Spinal cord (tissue), 10 donors: ENCODE results near the gene ASB4. TPM values are rescaled to one million over a fixed set of nuclear protein-coding genes. Genes with fewer than 3 reads are reported as not detected.
"Not testable (repeated sequence)": the region's sequence is repeated elsewhere in the genome, so short reads cannot be mapped to it uniquely, and the experiment has no call there.

Source experiments
- DNase-seq, 6 donors: peaks; one replicate each; pipeline versions ENCODE4 v3.0.0 to v3.0.0-alpha.2; 2013 to 2015; ENCODE audit warnings: low spot score in 6 of 6, low read depth in 4 of 6
- H3K27ac ChIP-seq: one replicate; pipeline ENCODE4 v1.5.1; 2013; ENCODE audit warnings: low read depth, low read length, control low read depth
- H3K27me3 ChIP-seq: one replicate; pipeline ENCODE4 v1.6.1; 2013; ENCODE audit warnings: low read length; ENCODE audit not compliant: control insufficient read depth, insufficient read depth
- H3K36me3 ChIP-seq: one replicate; pipeline ENCODE4 v1.6.1; 2013; ENCODE audit warnings: low read length; ENCODE audit not compliant: control insufficient read depth, insufficient read depth
- H3K4me1 ChIP-seq: one replicate; pipeline ENCODE4 v1.6.1; 2013; ENCODE audit warnings: low read length; ENCODE audit not compliant: control insufficient read depth, insufficient read depth
- H3K4me3 ChIP-seq: one replicate; pipeline ENCODE4 v1.5.1; 2013; ENCODE audit warnings: low read depth, low read length, control low read depth
- H3K9me3 ChIP-seq: one replicate; pipeline ENCODE4 v1.6.1; 2013; ENCODE audit warnings: low read length; ENCODE audit not compliant: control insufficient read depth, insufficient read depth
- WGBS: methylation state at CpG from one replicate; pipeline ENCODE4 v1.1.5; 2013; ENCODE audit warnings: missing lambda C conversion rate; ENCODE audit not compliant: insufficient coverage; 5-methylcytosine and 5-hydroxymethylcytosine counted together
- polyA plus RNA-seq, 2 donors: library from polyadenylated mRNA; unstranded; fragments of 120-200 nt; gene quantifications; one replicate each; pipeline ENCODE4 v1.2.1, GENCODE V29; 2013; ENCODE audit not compliant: insufficient read length in 2 of 2
- total RNA-seq, 2 donors: library from RNA; depleted of rRNA in 1 of 2; stranded (reverse); fragments of 120-200 nt in 1 of 2; fragments of >200 nt in 1 of 2; gene quantifications; one replicate each; pipeline versions ENCODE4 v1.2.3 to v1.2.4, GENCODE V29; 2013 to 2014
- donor health status: healthy.

Gene ASB4
- total and polyA plus RNA-seq, 4 donors, result 0.20 to 0.72 (median 0.49) TPM

- H3K27me3 ChIP-seq, result no peaks in the 10 kb centered on the region
- no peak overlapping the region for H3K27ac ChIP-seq
- no peak overlapping the region for H3K4me3 ChIP-seq
These were observed 61.9 kb downstream of the ASB4 start for GRCh38 chr7:95547361-95548348.

GRCh38 chr7:95549818-95550529 is 64.2 kb downstream of the ASB4 start:
- H3K4me3 ChIP-seq, result no peak overlapping the region
- peak overlapping the region; percentile 79 for H3K27ac ChIP-seq
- peak in 5 of 6 donors; percentile 52 to 92 (median 83) for DNase-seq
- no peaks in the 10 kb centered on the region for H3K9me3 ChIP-seq
- H3K4me1 ChIP-seq, result peaks cover 4% of the 10 kb centered on the region
- H3K27me3 ChIP-seq, result no peaks in the 10 kb centered on the region
- no peaks in the 10 kb centered on the region for H3K36me3 ChIP-seq
- WGBS, result 20% methylated on average over 5 of the region's 6 CpGs

More at GRCh38 chr7:95547361-95548348, 61.9 kb downstream of the ASB4 start:
- WGBS, result 20% methylated on average over 1 of the region's 6 CpGs
- Histone ChIP-seq H3K9me3 (no peaks in the 10 kb centered on the region), H3K36me3 (no peaks in the 10 kb centered on the region), H3K4me1 (peaks cover 8% of the 10 kb centered on the region)
- DNase-seq, result no peak

DNA sequence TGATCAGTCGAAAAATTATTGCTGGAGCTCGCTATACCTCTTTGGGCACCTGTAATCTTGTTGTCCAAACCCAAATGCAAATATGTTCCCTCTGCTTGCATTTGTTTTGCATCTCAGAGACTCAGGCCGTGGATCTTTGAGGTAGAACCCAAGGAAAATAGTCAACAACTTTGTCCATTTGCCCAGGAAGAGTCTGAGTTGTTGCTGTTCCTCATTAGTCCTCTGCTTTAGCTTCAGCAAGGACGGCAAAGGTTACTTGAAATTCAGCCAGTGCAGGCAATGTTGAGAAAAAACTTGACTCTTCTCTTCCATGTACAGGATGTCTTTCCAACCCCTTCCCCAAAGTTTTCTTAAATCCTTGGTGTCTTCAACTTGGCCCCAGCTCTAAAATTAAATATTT is 64.8 kb downstream of the ASB4 start:
- Histone ChIP-seq H3K36me3 (no peaks in the 10 kb centered on the region), H3K4me3 (no peak overlapping the region), H3K27ac (peak overlapping the region; percentile 79), H3K27me3 (no peaks in the 10 kb centered on the region), H3K9me3 (no peaks in the 10 kb centered on the region), H3K4me1 (peaks cover 4% of the 10 kb centered on the region)
- DNase-seq, result no peak
- 40% methylated on average over 4 of the region's 4 CpGs for WGBS

DNA sequence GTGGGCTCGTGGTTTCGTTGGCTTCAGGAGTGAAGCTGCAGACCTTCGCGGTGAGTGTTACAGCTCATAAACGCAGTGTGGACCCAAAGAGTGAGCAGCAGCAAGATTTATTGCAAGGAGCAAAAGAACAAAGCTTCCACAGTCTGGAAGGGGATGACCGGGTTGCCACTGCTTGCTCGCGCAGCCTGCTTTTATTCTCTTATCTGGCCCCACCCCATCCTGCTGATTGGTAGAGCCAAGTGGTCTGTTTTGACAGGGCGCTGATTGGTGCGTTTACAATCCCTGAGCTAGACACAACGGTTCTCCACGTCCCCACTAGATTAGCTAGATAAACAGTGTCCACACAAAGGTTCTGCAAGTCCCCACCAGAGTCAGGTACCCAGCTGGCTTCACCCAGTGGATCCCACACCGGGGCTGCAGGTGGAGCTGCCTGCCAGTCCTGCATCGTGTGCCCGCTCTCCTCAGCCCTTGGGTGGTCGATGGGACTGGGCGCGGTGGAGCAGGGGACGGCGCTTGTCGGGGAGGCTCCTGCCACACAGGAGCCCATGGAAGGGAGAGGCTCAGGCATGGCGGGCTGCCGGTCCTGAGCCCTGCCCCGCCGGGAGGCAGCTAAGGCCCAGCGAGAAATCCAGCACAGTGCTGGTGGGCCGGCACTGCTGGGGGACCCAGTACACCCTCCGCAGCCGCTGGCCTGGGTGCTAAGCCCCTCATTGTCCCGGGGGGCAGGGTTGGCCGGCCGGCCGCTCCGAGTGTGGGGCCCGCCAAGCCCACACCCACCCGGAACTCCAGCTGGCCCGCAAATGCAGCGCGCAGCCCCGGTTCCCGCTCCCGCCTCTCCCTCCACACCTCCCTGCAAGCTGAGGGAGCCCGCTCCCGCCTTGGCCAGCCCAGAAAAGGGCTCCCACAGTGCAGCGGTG is 66.5 kb downstream of the ASB4 start:
- not testable (repeated sequence) for H3K27ac ChIP-seq, H3K27me3 ChIP-seq, DNase-seq, H3K4me1 ChIP-seq, H3K36me3 ChIP-seq, H3K9me3 ChIP-seq, H3K4me3 ChIP-seq
- WGBS, result 93% methylated on average over 35 of the region's 45 CpGs

DNA sequence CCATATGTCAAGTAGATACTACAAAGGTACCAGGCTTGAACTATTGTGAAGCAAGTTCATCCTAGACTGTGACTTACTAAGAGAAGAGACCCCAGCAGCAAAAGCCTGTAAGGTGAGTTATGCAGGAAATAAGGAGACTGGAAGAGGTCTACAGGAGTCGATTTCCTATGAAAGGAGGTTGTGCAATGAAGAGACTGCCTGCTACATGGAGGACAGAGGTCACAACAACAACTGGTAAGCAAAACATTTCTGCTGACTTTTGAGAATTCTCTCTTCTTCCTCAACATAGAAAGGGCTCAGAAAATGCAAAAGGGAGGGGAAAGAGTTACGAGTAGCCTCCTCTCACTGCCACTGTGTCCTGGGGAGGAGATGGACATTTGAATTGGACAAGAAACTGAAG is 68.2 kb downstream of the ASB4 start:
- H3K36me3 ChIP-seq, result no peaks in the 10 kb centered on the region
- no peak for DNase-seq
- no peaks in the 10 kb centered on the region for H3K27me3 ChIP-seq
- WGBS, result no CpG with 5 or more reads among the region's 2 CpGs
- H3K9me3 ChIP-seq, result no peaks in the 10 kb centered on the region
- peaks cover 4% of the 10 kb centered on the region for H3K4me1 ChIP-seq
- no peak overlapping the region for H3K27ac ChIP-seq
- no peak overlapping the region for H3K4me3 ChIP-seq

GRCh38 chr7:95556777-95557176 is 71.0 kb downstream of the ASB4 start:
- H3K4me1 ChIP-seq, result no peaks in the 10 kb centered on the region
- no CpG with 5 or more reads among the region's 2 CpGs for WGBS
- H3K36me3 ChIP-seq, result no peaks in the 10 kb centered on the region
- H3K4me3 ChIP-seq, result no peak overlapping the region
- DNase-seq, result no peak
- no peak overlapping the region for H3K27ac ChIP-seq
- H3K9me3 ChIP-seq, result peaks cover under 1% of the 10 kb centered on the region
- H3K27me3 ChIP-seq, result no peaks in the 10 kb centered on the region

DNA sequence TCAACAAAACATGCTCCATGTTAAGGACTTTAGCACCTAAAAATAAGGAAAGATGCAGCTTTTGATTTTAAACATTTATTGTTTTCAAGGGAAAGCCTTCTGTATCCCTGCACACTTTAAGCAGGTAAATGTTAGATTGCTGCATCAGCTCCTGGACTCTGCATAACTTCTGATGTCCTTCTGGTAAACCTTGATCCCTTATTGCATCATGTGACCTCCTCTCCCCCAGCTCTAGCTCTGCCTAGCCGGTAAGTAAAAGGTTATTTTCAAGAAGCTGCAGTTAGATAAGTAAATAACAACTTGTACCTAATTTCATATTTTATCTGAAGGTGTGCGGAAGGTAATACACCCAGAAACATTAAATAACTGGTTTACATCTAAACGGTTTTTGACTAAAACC is 73.1 kb downstream of the ASB4 start:
- Histone ChIP-seq H3K36me3 (no peaks in the 10 kb centered on the region), H3K27ac (no peak overlapping the region), H3K27me3 (no peaks in the 10 kb centered on the region), H3K4me3 (no peak overlapping the region), H3K4me1 (no peaks in the 10 kb centered on the region), H3K9me3 (peaks cover 7% of the 10 kb centered on the region)
- DNase-seq, result no peak
- WGBS, result 100% methylated on average over 1 of the region's 3 CpGs

DNA sequence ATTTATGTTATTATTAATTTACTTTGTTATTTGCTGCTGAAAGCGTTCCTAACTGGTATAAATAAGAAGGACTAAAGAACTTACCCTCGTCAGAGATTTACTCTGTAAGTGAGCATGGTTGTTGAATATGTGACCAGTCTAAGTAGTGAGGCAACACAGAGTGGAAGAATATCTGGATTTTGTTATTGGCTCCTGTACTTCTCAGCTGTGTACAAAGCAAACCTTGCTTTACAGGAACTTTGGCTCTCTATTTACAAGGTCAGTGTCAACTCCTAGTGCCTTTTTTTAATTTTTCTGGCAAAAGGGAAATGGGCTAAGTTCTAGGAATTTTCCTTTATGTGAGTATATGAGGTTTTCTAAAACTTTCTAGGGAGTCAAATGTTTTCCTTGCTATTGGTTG is 74.9 kb downstream of the ASB4 start:
- Histone ChIP-seq H3K9me3 (peaks cover 7% of the 10 kb centered on the region), H3K27me3 (no peaks in the 10 kb centered on the region), H3K4me3 (no peak overlapping the region), H3K4me1 (no peaks in the 10 kb centered on the region), H3K36me3 (no peaks in the 10 kb centered on the region), H3K27ac (no peak overlapping the region)
- no peak for DNase-seq
- 83% methylated on average over 2 of the region's 2 CpGs for WGBS

- Histone ChIP-seq H3K9me3 (no peaks in the 10 kb centered on the region), H3K4me3 (no peak overlapping the region), H3K4me1 (no peaks in the 10 kb centered on the region), H3K36me3 (no peaks in the 10 kb centered on the region), H3K27ac (no peak overlapping the region), H3K27me3 (no peaks in the 10 kb centered on the region)
- no CpG with 5 or more reads among the region's 2 CpGs for WGBS
- no peak for DNase-seq
These were observed 84.0 kb downstream of the ASB4 start for GRCh38 chr7:95569720-95570119.
